DLD1 (cell line): Measurements from ENCODE around the gene ITGA2.

Experiments
- in situ Hi-C: cut with HindIII; loops from 2 replicates; pipeline ENCODE4 v1.10.0; 2017; ENCODE audit warnings: low sequenced_read_pairs

Gene ITGA2

GRCh38 chr5:53130266-53130665, 141.1 kb downstream of the ITGA2 start:
- in situ Hi-C loops: no loop called here

GRCh38 chr5:53133020-53133419, 143.9 kb downstream of the ITGA2 start:
- in situ Hi-C loops: no loop called here
